CD14-positive monocyte (primary cell): ENCODE measurements around the gene RABL6. TPM values are rescaled to one million over a fixed set of nuclear protein-coding genes. Genes with fewer than 3 reads are reported as not detected.

Source experiments
- DNase-seq, 3 donors: peaks; one replicate each; pipeline ENCODE4 v3.0.0-alpha.2; 2011 to 2022
- H2AFZ ChIP-seq: 2 replicates; pipeline ENCODE4 v1.6.0; 2012; ENCODE audit warnings: mild to moderate bottlenecking, low read depth, low read length, inconsistent platforms; ENCODE audit not compliant: insufficient read depth, poor library complexity, severe bottlenecking
- H3K27ac ChIP-seq, 2 donors: 1 replicate in 1 of 2; 2 replicates in 1 of 2; pipeline ENCODE4 v1.5.1; 2012 to 2013; ENCODE audit warnings: low read length in 2 of 2, control low read depth in 1 of 2, inconsistent platforms in 1 of 2, low read depth in 1 of 2, mild to moderate bottlenecking in 1 of 2
- H3K27me3 ChIP-seq, 2 donors: one replicate each; pipeline versions ENCODE4 v1.6.0 to v1.6.1; 2011 to 2013; ENCODE audit warnings: low read length in 2 of 2; ENCODE audit not compliant: control insufficient read depth in 2 of 2, insufficient read depth in 2 of 2
- H3K36me3 ChIP-seq, 2 donors: replicated peaks in 1 of 2; 1 replicate in 1 of 2; 2 replicates in 1 of 2; pipeline versions ENCODE4 v1.5.1 to v1.6.1; 2012 to 2013; ENCODE audit warnings: low read length in 2 of 2, control low read depth in 1 of 2, inconsistent platforms in 1 of 2, mild to moderate bottlenecking in 1 of 2; ENCODE audit not compliant: insufficient read depth in 2 of 2, control insufficient read depth in 1 of 2
- H3K4me1 ChIP-seq, 2 donors: 1 replicate in 1 of 2; 2 replicates in 1 of 2; pipeline versions ENCODE4 v1.5.1 to v1.6.1; 2012 to 2013; ENCODE audit warnings: low read length in 2 of 2, control low read depth in 1 of 2, inconsistent platforms in 1 of 2, mild to moderate bottlenecking in 1 of 2, moderate library complexity in 1 of 2; ENCODE audit not compliant: insufficient read depth in 2 of 2, control insufficient read depth in 1 of 2
- H3K4me2 ChIP-seq: replicated peaks from 2 replicates; pipeline ENCODE3; 2012; ENCODE audit warnings: low read length, moderate library complexity, mild to moderate bottlenecking; ENCODE audit not compliant: poor library complexity, severe bottlenecking; ENCODE audit errors: extremely low read depth
- H3K4me3 ChIP-seq, 3 experiments: fragments of 200-600 bp in 1 of 3; sonication (generic) in 1 of 3; replicated peaks in 1 of 3; 1 replicate in 2 of 3; 2 replicates in 1 of 3; pipeline ENCODE4 v1.5.1; 2011 to 2013; ENCODE audit warnings: low read length in 3 of 3, mild to moderate bottlenecking in 3 of 3, control low read depth in 2 of 3, low read depth in 2 of 3, inconsistent platforms in 1 of 3, moderate library complexity in 1 of 3
- H3K79me2 ChIP-seq: 2 replicates; pipeline ENCODE4 v1.6.0; 2012; ENCODE audit warnings: mild to moderate bottlenecking, control low read depth, inconsistent platforms, low read length, moderate library complexity; ENCODE audit not compliant: insufficient read depth
- H3K9ac ChIP-seq: 2 replicates; pipeline ENCODE4 v1.6.0; 2017; ENCODE audit warnings: low read length, mild to moderate bottlenecking; ENCODE audit not compliant: insufficient read depth, poor library complexity, severe bottlenecking
- H3K9me3 ChIP-seq, 2 donors: replicated peaks in 1 of 2; 1 replicate in 1 of 2; 2 replicates in 1 of 2; pipeline versions ENCODE4 v1.5.1 to v1.6.1; 2012 to 2013; ENCODE audit warnings: low read length in 2 of 2, control low read depth in 1 of 2; ENCODE audit not compliant: control insufficient read depth in 1 of 2, insufficient read depth in 1 of 2
- H4K20me1 ChIP-seq: 2 replicates; pipeline ENCODE4 v1.6.0; 2012; ENCODE audit warnings: mild to moderate bottlenecking, low read length, control low read depth, moderate library complexity; ENCODE audit not compliant: insufficient read depth
- H3K27ac Mint-ChIP-seq, 7 donors: one replicate each; pipeline ENCODE4 v1.8.0; 2020; ENCODE audit warnings: mild to moderate bottlenecking in 7 of 7, mixed read lengths in 7 of 7, moderate library complexity in 6 of 7, inconsistent platforms in 2 of 7
- H3K27me3 Mint-ChIP-seq, 3 donors: one replicate each; pipeline ENCODE4 v1.8.0; 2021 to 2022; ENCODE audit warnings: low read depth in 3 of 3, mild to moderate bottlenecking in 3 of 3, mixed read lengths in 3 of 3, moderate library complexity in 3 of 3, inconsistent platforms in 1 of 3
- H3K36me3 Mint-ChIP-seq, 2 donors: one replicate each; pipeline ENCODE4 v1.8.0; 2020; ENCODE audit warnings: mixed read lengths in 2 of 2, inconsistent platforms in 1 of 2, mild to moderate bottlenecking in 1 of 2
- H3K4me1 Mint-ChIP-seq: one replicate; pipeline ENCODE4 v1.8.0; 2020; ENCODE audit warnings: mild to moderate bottlenecking, mixed read lengths
- H3K4me3 Mint-ChIP-seq, 2 donors: one replicate each; pipeline ENCODE4 v1.8.0; 2020; ENCODE audit warnings: mild to moderate bottlenecking in 2 of 2, mixed read lengths in 2 of 2, moderate library complexity in 1 of 2
- H3K9me3 Mint-ChIP-seq, 7 donors: one replicate each; pipeline ENCODE4 v1.8.0; 2020 to 2022; ENCODE audit warnings: mixed read lengths in 7 of 7, mild to moderate bottlenecking in 6 of 7, moderate library complexity in 6 of 7, inconsistent platforms in 2 of 7
- WGBS: methylation state at CpG from one replicate; pipeline ENCODE4 v1.1.5; 2013; ENCODE audit warnings: missing lambda C conversion rate; ENCODE audit not compliant: insufficient coverage; 5-methylcytosine and 5-hydroxymethylcytosine counted together
- intact Hi-C, 2 donors: fragments of 100-400 bp; cut with micrococcal nuclease; formaldehyde crosslinking; loops; one replicate each; pipeline versions ENCODE4 v1.15.0 to v1.15.1; 2023
- polyA plus RNA-seq, 3 donors: library from polyadenylated mRNA; depleted of rRNA in 1 of 3; unstranded in 2 of 3; stranded (reverse) in 1 of 3; fragments of 300-500 nt in 2 of 3; fragments of >200 nt in 1 of 3; fragmentation: Illumina TruSeq in 2 of 3; gene quantifications; 1 replicate in 2 of 3; 2 replicates in 1 of 3; pipeline ENCODE4 v1.2.3, GENCODE V29; 2012 to 2021
- TF ChIP-seq, protein P1 (sequence below): fragments of 200-600 bp; IDR thresholded peaks from one replicate; pipeline ENCODE4 v1.8.0; 2022; ENCODE audit warnings: antibody characterized with exemption, mild to moderate bottlenecking

Gene RABL6
- polyA plus RNA-seq, 3 donors, result 6.7 to 30.9 (median 8.1) TPM

DNA sequence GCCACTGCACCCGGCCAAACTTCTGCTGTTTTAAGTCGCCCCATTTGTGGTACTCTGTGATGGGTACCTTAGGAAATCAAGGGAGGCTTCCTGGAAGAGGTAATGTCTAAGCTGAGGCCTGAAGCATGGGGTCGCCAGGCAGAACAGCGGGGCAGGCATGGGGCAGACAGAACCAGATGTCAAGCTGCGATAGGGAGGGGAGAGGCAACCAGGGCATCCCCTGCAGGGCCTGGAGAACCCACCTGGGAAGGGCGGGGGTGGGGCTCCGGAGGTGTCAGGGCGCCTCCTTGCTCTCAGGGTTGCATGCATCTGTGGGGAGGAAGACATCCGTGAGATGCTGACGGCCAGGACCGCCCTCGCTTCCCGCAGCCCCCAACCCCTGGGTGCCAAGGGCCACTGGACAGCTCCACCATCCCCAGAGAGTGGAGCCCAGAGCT is 46.2 kb upstream of the RABL6 start:
- peaks cover 9% of the 10 kb centered on the region for H3K4me1 Mint-ChIP-seq
- no peak overlapping the region for H3K4me3 Mint-ChIP-seq
- no peak overlapping the region for H3K27ac ChIP-seq
- H3K9me3 Mint-ChIP-seq, result peaks cover 0 to 5% (median 3%) of the 10 kb centered on the region in 7 donors
- H3K36me3 ChIP-seq, result no peaks in the 10 kb centered on the region
- DNase-seq, result no peak
- H4K20me1 ChIP-seq, result no peaks in the 10 kb centered on the region
- no peak overlapping the region for H2AFZ ChIP-seq
- no peaks in the 10 kb centered on the region for H3K4me1 ChIP-seq
- H3K4me2 ChIP-seq, result no peak overlapping the region
- H3K9ac ChIP-seq, result no peak overlapping the region
- no peaks in the 10 kb centered on the region for H3K27me3 ChIP-seq
- WGBS, result 97% methylated on average over 7 of the region's 13 CpGs
- no peak overlapping the region for H3K4me3 ChIP-seq
- H3K9me3 ChIP-seq, result peaks cover 0 to under 1% of the 10 kb centered on the region in 2 donors
- H3K27me3 Mint-ChIP-seq, result peaks cover 3 to 13% (median 8%) of the 10 kb centered on the region in 3 donors
- no peak overlapping the region for H3K27ac Mint-ChIP-seq
- intact Hi-C loops, result no loop called here
- TF ChIP-seq, protein P1, sequence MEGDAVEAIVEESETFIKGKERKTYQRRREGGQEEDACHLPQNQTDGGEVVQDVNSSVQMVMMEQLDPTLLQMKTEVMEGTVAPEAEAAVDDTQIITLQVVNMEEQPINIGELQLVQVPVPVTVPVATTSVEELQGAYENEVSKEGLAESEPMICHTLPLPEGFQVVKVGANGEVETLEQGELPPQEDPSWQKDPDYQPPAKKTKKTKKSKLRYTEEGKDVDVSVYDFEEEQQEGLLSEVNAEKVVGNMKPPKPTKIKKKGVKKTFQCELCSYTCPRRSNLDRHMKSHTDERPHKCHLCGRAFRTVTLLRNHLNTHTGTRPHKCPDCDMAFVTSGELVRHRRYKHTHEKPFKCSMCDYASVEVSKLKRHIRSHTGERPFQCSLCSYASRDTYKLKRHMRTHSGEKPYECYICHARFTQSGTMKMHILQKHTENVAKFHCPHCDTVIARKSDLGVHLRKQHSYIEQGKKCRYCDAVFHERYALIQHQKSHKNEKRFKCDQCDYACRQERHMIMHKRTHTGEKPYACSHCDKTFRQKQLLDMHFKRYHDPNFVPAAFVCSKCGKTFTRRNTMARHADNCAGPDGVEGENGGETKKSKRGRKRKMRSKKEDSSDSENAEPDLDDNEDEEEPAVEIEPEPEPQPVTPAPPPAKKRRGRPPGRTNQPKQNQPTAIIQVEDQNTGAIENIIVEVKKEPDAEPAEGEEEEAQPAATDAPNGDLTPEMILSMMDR, result no peak
- no peaks in the 10 kb centered on the region for H3K36me3 Mint-ChIP-seq
- H3K79me2 ChIP-seq, result no peaks in the 10 kb centered on the region

DNA sequence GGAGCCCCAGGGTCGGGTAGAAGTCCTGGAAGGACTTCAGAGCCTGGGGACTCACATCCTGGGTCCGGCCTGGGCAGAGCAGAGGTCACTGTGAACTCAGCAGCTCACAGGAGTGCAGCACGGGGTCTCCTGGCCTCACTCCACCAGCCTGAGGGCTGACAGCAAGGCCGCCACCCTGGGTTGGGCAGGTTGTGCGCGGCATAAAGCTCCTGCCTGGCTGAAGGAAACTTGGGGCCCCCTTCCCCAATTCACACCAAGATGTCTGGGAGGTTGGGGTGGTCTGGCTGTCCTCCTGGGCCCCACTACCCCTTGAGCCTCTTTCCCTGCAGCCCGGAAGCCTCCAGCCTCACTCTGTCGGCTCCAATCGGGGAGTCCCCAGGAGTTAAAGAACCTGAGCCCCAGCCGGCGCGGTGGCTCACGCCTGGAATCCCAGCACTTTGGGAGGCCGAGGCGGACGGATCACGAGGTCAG is 45.5 kb upstream of the RABL6 start:
- H3K36me3 ChIP-seq, result no peaks in the 10 kb centered on the region
- no peaks in the 10 kb centered on the region for H3K79me2 ChIP-seq
- no peaks in the 10 kb centered on the region for H3K36me3 Mint-ChIP-seq
- peaks cover 5 to 15% (median 14%) of the 10 kb centered on the region in 3 donors for H3K27me3 Mint-ChIP-seq
- H3K27ac ChIP-seq, result no peak overlapping the region
- H3K4me3 Mint-ChIP-seq, result no peak overlapping the region
- H3K4me3 ChIP-seq, result no peak overlapping the region
- H3K4me2 ChIP-seq, result no peak overlapping the region
- no peaks in the 10 kb centered on the region for H3K9me3 ChIP-seq
- peaks cover 0 to 2% (median 0%) of the 10 kb centered on the region in 7 donors for H3K9me3 Mint-ChIP-seq
- H3K27ac Mint-ChIP-seq, result no peak overlapping the region
- TF ChIP-seq, protein P1, result no peak
- no peaks in the 10 kb centered on the region for H4K20me1 ChIP-seq
- no peaks in the 10 kb centered on the region for H3K4me1 ChIP-seq
- H2AFZ ChIP-seq, result no peak overlapping the region
- no peak overlapping the region for H3K9ac ChIP-seq
- H3K27me3 ChIP-seq, result no peaks in the 10 kb centered on the region
- WGBS, result 87% methylated on average over 10 of the region's 17 CpGs
- intact Hi-C loops, result no loop called here
- H3K4me1 Mint-ChIP-seq, result peaks cover 13% of the 10 kb centered on the region
- no peak for DNase-seq
